K562 (cell line): Measurements from ENCODE around the gene PLEKHH2. TPM values are rescaled to one million over a fixed set of nuclear protein-coding genes. Genes with fewer than 3 reads are reported as not detected.
A peak's percentile ranks its signal among the peaks of the same experiment; 100 is the strongest.

Experiments used
- ATAC-seq: fragments of 200-7000 bp; cut with Tn5 transposase; 3 replicates; pipeline ENCODE4 v1.9.1; 2020; ENCODE audit warnings: moderate library complexity
- BruUV-seq: library from RNA; stranded (reverse); fragments of 400-500 nt; replicated peaks from 2 replicates; lab custom pipeline; 2021; lab: Mats Ljungman, UMichigan
- CTCF ChIA-PET: fragments of 300-600 bp; formaldehyde crosslinking; extraction: SDS; loops from one replicate; lab custom pipeline; 2021; ENCODE audit warnings: low intra/inter-chr PET ratio; lab: Yijun Ruan, JAX
- POLR2A ChIA-PET: fragments of 300-600, 350-650 bp; sonication (Branson Sonifier 250); formaldehyde crosslinking; extraction: SDS; loops from one replicate; lab custom pipeline; 2021; ENCODE audit warnings: antibody characterized with exemption, inconsistent platforms; lab: Yijun Ruan, JAX
- DNase-seq, 4 experiments: peaks; one replicate each; pipeline versions ENCODE4 v3.0.0 to v3.0.0-alpha.2; 2011 to 2018; ENCODE audit warnings: low spot score in 3 of 4, mixed read lengths in 3 of 4; ENCODE audit errors: extremely low read depth in 1 of 4
- FAIRE-seq: peaks from 2 replicates; lab custom pipeline; 2011; peaks lifted over from hg19 to GRCh38; lab: Jason Lieb, UNC
- H2AFZ ChIP-seq: 2 replicates; pipeline ENCODE4 v1.6.0; 2011; ENCODE audit warnings: low read depth, low read length, control low read depth, inconsistent platforms
- H3K27ac ChIP-seq: fragments of 200-600 bp; 3 replicates; pipeline ENCODE4 v1.8.0; 2011; ENCODE audit warnings: low read depth, mild to moderate bottlenecking, control low read depth, inconsistent platforms, low read length, moderate library complexity, mixed read lengths; ENCODE audit errors: extremely low read depth
- H3K27me3 ChIP-seq, 2 experiments: fragments of 300-600 bp in 1 of 2; 2 replicates in 1 of 2; 3 replicates in 1 of 2; pipeline versions ENCODE4 v1.6.0 to v1.8.0; 2011; ENCODE audit warnings: inconsistent platforms in 2 of 2, low read length in 2 of 2, mild to moderate bottlenecking in 1 of 2, mixed read lengths in 1 of 2, moderate library complexity in 1 of 2; ENCODE audit not compliant: control insufficient read depth in 2 of 2, insufficient read depth in 2 of 2
- H3K36me3 ChIP-seq: fragments of 300-600 bp; 3 replicates; pipeline ENCODE4 v1.8.0; 2011; ENCODE audit warnings: mild to moderate bottlenecking, low read length, inconsistent platforms; ENCODE audit not compliant: control insufficient read depth, insufficient read depth
- H3K4me1 ChIP-seq, 2 experiments: fragments of 200-600 bp in 1 of 2; replicated peaks in 1 of 2; 2 replicates in 1 of 2; 3 replicates in 1 of 2; pipeline versions ENCODE4 v1.5.1 to v1.8.0; 2011; ENCODE audit warnings: inconsistent platforms in 2 of 2, low read length in 2 of 2, mild to moderate bottlenecking in 1 of 2, mixed read lengths in 1 of 2, moderate library complexity in 1 of 2; ENCODE audit not compliant: control insufficient read depth in 2 of 2, insufficient read depth in 2 of 2
- H3K4me2 ChIP-seq: 2 replicates; pipeline ENCODE4 v1.6.1; 2011; ENCODE audit warnings: low read length, control low read depth, inconsistent platforms, mixed read lengths; ENCODE audit not compliant: insufficient read depth
- H3K4me3 ChIP-seq: fragments of 200-600 bp; sonication (generic), shearing (Covaris generic); 2 replicates; pipeline ENCODE4 v1.5.1; 2016; ENCODE audit warnings: control low read depth, inconsistent platforms
- H3K79me2 ChIP-seq: fragments of 200-600 bp; 3 replicates; pipeline ENCODE4 v1.8.0; 2011; ENCODE audit warnings: low read length, inconsistent platforms; ENCODE audit not compliant: control insufficient read depth, insufficient read depth
- H3K9ac ChIP-seq, 2 experiments: 2 replicates each; pipeline versions ENCODE4 v1.6.0 to v1.6.1; 2011; ENCODE audit warnings: low read depth in 2 of 2, low read length in 2 of 2, control low read depth in 1 of 2, inconsistent platforms in 1 of 2, mild to moderate bottlenecking in 1 of 2, mixed read lengths in 1 of 2; ENCODE audit not compliant: insufficient read depth in 1 of 2
- H3K9me1 ChIP-seq: one replicate; pipeline ENCODE4 v1.6.0; 2011; ENCODE audit warnings: inconsistent platforms, mild to moderate bottlenecking, low read length, moderate library complexity; ENCODE audit not compliant: control insufficient read depth, insufficient read depth
- H3K9me3 ChIP-seq: replicated peaks from 2 replicates; pipeline ENCODE4 v1.5.1; 2011; ENCODE audit warnings: low read depth, low read length, inconsistent platforms; ENCODE audit not compliant: control insufficient read depth, insufficient read depth
- H4K20me1 ChIP-seq: replicated peaks from 2 replicates; pipeline ENCODE4 v1.6.1; 2011; ENCODE audit warnings: low read length, inconsistent platforms, mixed read lengths; ENCODE audit not compliant: control insufficient read depth, insufficient read depth
- HDAC2 ChIP-seq: fragments of 450-650 bp; IDR thresholded peaks from 2 replicates; pipeline ENCODE4 v1.6.1; 2016; ENCODE audit warnings: mild to moderate bottlenecking
- NFIX ChIP-seq: fragments of 250-450 bp; sonication (Bioruptor Pico); IDR thresholded peaks from 2 replicates; pipeline ENCODE4 v1.4.0; 2020; ENCODE audit warnings: low read depth, mild to moderate bottlenecking, moderate library complexity
- ZNF121 ChIP-seq: sonication (generic); formaldehyde crosslinking; conservative IDR thresholded peaks from 2 replicates; pipeline ENCODE4 v1.8.0; 2022; ENCODE audit warnings: missing genetic modification reagents
- ZNF175 ChIP-seq: fragments of 200-800 bp; sonication (Bioruptor generic); IDR thresholded peaks from 2 replicates; pipeline ENCODE4 v1.6.1; 2016; ENCODE audit warnings: low read depth, mild to moderate bottlenecking, missing genetic modification characterization, missing compliant biosample characterization
- ZNF699 ChIP-seq: fragments of 250-450 bp; sonication (Bioruptor Pico); IDR thresholded peaks from 2 replicates; pipeline ENCODE4 v1.8.0; 2021; ENCODE audit warnings: mild to moderate bottlenecking, moderate library complexity; ENCODE audit not compliant: insufficient replicate concordance
- ZZZ3 ChIP-seq: fragments of 450-650 bp; IDR thresholded peaks from 2 replicates; pipeline ENCODE4 v1.6.1; 2016; ENCODE audit warnings: antibody characterized with exemption, mild to moderate bottlenecking, moderate library complexity
- WGBS: fragments of 100-300 bp; shearing (Covaris generic); methylation state at CpG from one replicate; pipeline ENCODE4 v1.1.6; 2016; ENCODE audit warnings: low coverage, mixed read lengths; ENCODE audit not compliant: insufficient coverage; ENCODE audit errors: missing lambda C conversion rate; 5-methylcytosine and 5-hydroxymethylcytosine counted together
- in situ Hi-C: fragments of 300-500 bp; cut with MboI; formaldehyde crosslinking; loops from 4 replicates; pipeline ENCODE4 v1.15.0; 2018; ENCODE audit warnings: inconsistent platforms, mixed read lengths
- intact Hi-C: fragments of 100-400 bp; cut with micrococcal nuclease; formaldehyde crosslinking; loops from 2 replicates; pipeline ENCODE4 v1.14.2; 2022
- polyA plus RNA-seq, 8 experiments: library from polyadenylated mRNA; depleted of rRNA in 4 of 8; stranded (reverse) in 5 of 8; unstranded in 3 of 8; fragments of >200 nt; fragmentation: Nextera tagmentation in 2 of 8; fragmentation: Illumina TruSeq in 1 of 8; extraction: Ambion mirVana in 2 of 8; extraction: Trizol in 1 of 8; gene quantifications; 2 replicates each; pipeline versions ENCODE4 v1.2.1 to v1.2.3, GENCODE V29; 2011 to 2014; ENCODE audit warnings: inconsistent platforms in 1 of 8, missing spikeins in 1 of 8
- total RNA-seq, 7 experiments: library from RNA; depleted of rRNA in 6 of 7; stranded (reverse); fragments of >200 nt in 6 of 7; fragmentation: Illumina TruSeq in 2 of 7; extraction: Trizol in 2 of 7; gene quantifications; 2 replicates each; pipeline versions ENCODE4 v1.2.1 to v1.2.3, GENCODE V29; 2011 to 2021; ENCODE audit warnings: low replicate concordance in 1 of 7
- TF ChIP-seq, protein P1 (sequence below): fragments of 250-450 bp; sonication (Bioruptor Pico); IDR thresholded peaks from 2 replicates; pipeline ENCODE4 v1.8.0; 2022; ENCODE audit warnings: inconsistent platforms

PLEKHH2 gene
- total and polyA plus RNA-seq, 9 of the 15 experiments (the other 6 are each of a cell fraction or from before 2014, with no cell fraction given) = 0.77 to 13.5 (median 2.7) TPM

DNA sequence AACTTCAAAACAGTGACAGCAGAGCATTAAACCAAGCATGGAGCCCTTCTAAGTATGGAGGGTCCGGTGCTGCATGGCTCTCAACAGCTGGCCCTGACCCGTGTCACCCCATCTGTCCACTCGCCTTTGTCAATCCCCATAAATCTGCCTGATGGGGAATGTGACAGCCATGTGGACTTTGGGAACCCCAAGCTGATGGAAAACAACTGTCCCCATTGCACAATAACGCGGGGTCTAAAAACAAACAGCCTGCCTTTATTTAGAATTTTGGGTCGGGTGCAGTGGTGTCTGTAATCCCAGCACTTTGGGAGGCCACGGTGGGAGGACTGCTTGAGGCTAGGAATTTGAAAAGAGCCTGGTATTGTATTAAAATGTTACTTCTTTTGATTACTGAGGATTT is 24.1 kb upstream of the PLEKHH2 start (continued):
- TF ChIP-seq, protein P1, sequence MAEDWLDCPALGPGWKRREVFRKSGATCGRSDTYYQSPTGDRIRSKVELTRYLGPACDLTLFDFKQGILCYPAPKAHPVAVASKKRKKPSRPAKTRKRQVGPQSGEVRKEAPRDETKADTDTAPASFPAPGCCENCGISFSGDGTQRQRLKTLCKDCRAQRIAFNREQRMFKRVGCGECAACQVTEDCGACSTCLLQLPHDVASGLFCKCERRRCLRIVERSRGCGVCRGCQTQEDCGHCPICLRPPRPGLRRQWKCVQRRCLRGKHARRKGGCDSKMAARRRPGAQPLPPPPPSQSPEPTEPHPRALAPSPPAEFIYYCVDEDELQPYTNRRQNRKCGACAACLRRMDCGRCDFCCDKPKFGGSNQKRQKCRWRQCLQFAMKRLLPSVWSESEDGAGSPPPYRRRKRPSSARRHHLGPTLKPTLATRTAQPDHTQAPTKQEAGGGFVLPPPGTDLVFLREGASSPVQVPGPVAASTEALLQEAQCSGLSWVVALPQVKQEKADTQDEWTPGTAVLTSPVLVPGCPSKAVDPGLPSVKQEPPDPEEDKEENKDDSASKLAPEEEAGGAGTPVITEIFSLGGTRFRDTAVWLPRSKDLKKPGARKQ (CRISPR knock-in tag) = no peak
- TF ChIP-seq HDAC2 = no peak
- TF ChIP-seq, all 486 proteins: peak for 3

DNA sequence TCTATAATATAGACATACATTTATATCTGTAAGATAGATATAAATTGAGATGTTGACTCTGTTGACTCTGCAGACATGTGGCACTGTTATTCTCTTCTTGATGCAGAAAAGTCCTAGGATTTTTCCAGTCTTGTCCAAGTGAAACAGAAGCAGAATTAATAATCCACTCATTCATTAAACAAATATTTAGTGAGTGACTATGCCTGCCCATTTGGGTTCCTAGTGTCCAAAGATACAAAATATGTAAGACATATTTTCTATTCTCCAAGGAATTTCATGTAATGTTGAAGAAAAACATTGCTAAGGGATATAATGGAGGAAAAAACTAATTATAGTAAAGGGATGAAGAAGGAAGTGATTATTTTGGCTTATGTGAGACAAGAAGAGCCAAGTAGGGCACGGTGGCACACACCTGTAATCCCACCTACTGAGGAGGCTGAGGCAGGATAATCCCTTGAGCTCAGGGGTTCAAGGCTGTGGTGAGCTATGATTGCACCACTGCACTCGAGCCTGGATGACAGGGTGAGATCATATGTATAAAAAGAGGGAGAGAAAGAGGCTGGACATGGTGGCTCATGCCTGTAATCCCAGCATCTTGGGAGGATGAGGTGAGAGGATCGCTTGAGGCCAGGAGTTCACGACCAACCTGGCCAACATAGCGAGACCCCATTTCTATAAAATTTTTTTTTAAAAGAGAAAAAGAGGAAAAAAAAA is 19.9 kb upstream of the PLEKHH2 start:
- H3K27me3 ChIP-seq = no peaks in the 10 kb centered on the region
- H3K27ac ChIP-seq = no peak overlapping the region
- POLR2A ChIA-PET = no interaction called here
- no TSS peak for BruUV-seq
- intact Hi-C loops = no loop called here
- H3K79me2 ChIP-seq = no peaks in the 10 kb centered on the region
- H3K4me2 ChIP-seq = no peak overlapping the region
- TF ChIP-seq ZNF175 (no peak), ZNF699 (CRISPR knock-in tag) (no peak), ZZZ3 (no peak), ZNF121 (CRISPR knock-in tag) (0 out of 2 replicates have a peak, but pooled peaks have one; percentile 12), NFIX (CRISPR knock-in tag) (no peak)
- DNase-seq (no peak), ATAC-seq (no peak), FAIRE-seq (no peak)
- no peaks in the 10 kb centered on the region for H3K9me3 ChIP-seq
- H2AFZ ChIP-seq = no peak overlapping the region
- H3K9me1 ChIP-seq = no peaks in the 10 kb centered on the region
- 0 out of 5 replicates have a peak, but pooled peaks cover 0 to 2% of the 10 kb centered on the region in 2 experiments for H3K4me1 ChIP-seq
- 11% methylated on average over 5 of the region's 5 CpGs for WGBS
- in situ Hi-C loops = no loop called here
- H4K20me1 ChIP-seq = no peaks in the 10 kb centered on the region
- H3K9ac ChIP-seq = no peak overlapping the region
- H3K36me3 ChIP-seq = no peaks in the 10 kb centered on the region
- no peak overlapping the region for H3K4me3 ChIP-seq
- CTCF ChIA-PET = no interaction called here
